Amniotic stem cell (primary cell): ENCODE data around the gene CDH8.
"Not testable (repeated sequence)": the region's sequence is repeated elsewhere in the genome, so short reads cannot be mapped to it uniquely, and the experiment has no call there.

Experiments
- DNase-seq: peaks from one replicate; lab custom pipeline; 2025; lab: John Stamatoyannopoulos, UW

The CDH8 gene

DNA sequence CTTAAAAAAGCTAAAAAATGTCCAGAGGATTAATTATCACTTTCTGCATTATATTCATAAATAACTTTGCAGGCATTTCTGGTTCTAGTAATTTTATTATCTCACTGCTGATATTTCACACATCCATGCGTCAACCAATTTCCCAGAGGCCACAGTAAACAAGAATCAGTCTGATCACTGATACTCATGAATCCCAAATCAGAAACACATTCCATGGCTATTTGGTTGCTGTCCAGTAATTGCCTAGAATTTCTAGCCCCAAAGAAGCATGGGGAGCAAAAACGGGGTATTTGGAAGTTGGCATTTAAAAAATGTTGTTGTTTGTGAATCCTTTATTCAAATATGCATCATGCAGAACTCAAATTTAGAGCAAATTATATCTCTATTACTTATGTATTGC is 244.8 kb downstream of the CDH8 start:
- no peak for DNase-seq

DNA sequence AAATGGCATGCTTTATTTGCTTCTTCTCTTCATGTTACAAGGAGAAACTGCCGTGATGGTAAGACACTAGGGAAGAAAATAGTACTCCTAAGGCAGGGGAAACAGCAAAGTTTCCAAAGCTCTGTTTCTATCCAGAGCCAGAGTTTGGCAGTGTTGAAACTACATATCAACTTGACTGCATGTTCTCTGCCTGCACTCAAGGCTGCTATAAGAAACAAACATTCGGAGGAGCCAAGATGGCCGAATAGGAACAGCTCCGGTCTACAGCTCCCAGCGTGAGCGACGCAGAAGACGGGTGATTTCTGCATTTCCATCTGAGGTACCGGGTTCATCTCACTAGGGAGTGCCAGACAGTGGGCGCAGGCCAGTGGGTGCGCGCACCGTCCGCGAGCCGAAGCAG is 254.4 kb downstream of the CDH8 start:
- not testable (repeated sequence) for DNase-seq

DNA sequence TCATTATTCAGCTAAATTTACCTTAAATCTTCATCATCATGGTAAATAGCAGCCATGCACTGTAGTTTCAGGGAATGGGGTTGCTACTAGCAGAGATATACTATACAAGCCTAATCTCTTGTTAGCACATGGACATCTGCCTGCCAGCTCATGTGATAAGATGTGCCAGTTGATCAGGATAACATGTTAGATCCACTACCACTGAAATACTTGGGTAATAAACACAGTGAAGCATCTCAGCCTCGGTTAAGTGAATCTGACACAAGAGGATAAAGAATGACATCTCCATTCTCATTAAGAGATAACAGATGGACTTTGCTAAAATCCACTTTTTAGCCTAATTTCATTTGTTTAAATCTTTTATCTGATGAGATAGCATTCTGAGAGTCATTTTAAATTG is 256.1 kb downstream of the CDH8 start:
- DNase-seq: no peak

GRCh38 chr16:61770301-61770700 is 265.9 kb downstream of the CDH8 start:
- no peak for DNase-seq

GRCh38 chr16:61763991-61764390 is 272.2 kb downstream of the CDH8 start:
- no peak for DNase-seq

DNA sequence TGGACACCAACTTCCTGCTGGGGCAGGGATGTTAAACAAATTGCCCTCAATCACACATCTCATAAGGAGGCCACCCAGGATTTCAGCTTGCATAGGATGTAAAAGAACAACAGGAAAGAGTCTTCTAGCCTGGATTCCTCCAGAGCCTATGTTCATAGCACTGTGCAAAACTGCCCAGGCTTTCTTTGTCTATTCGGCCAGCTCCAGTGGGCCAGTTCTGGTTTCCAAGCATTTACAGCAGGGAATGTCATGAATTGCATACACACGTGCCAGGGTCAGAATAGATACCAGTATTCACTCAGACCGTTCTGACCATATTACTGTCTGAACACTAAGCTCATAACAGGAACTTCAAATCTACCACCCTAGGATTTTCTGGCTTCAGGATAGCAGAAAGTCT is 273.2 kb downstream of the CDH8 start:
- no peak for DNase-seq

DNA sequence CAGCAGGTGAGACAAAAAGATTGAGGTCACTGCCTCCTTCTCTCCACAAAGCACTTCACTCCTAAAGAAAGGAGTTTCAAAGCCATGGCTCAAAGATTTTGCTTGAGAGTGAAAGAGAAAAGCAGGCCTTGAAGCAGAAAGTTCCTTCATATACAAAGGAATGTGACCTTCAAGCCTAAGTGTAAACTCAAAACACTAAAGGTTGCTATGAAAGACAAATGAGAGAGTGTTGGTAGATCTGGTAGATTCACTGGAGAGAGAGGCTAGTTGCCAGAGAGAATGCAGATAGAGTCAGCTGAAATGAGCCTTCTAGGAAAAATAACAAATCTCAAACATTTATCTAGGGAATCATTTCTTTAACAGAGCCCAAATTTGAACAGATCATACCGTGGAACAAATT is 305.2 kb downstream of the CDH8 start:
- no peak for DNase-seq

GRCh38 chr16:61726701-61727100 is 309.5 kb downstream of the CDH8 start:
- no peak for DNase-seq

- no peak for DNase-seq
Measured at GRCh38 chr16:61726125-61726524, 310.1 kb downstream of the CDH8 start.

DNA sequence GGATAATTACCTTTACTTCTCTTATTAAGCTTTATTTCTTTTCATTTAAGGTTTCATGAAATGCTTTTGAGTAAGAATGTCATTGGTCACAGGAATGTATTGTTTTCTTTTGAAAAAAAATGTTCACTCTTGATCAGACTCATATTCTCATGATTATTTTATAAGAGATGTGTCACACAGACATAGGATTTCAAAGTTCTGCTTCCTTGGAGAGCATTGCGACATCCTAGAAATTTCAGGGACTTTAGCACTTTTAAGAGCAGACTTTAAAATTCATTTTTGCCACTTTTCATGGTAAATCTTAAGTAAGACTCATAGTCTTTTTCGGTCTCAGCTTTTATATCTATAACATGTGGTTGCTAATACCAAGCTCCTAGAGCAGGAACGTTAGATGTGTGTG is 314.7 kb downstream of the CDH8 start:
- DNase-seq: no peak

DNA sequence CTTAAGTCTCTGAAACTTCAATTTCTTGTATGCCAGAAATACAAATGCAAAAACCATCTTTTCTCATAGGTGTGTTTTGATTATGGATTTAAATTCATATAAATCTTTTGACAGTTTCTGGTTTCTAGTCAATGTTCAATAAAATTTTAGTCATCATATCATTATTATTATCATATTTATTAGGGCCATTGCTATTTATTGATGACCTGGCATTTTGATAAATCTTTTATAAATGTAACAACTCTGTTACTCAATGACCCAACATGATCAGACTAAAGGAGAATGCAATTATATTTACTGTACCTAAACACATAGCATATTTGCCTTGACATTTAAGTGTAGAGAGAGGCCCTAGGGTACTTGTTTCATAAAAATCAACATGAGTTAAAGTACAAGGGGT is 320.8 kb downstream of the CDH8 start:
- DNase-seq: no peak

GRCh38 chr16:61713787-61714186 is 322.5 kb downstream of the CDH8 start:
- DNase-seq: no peak

DNA sequence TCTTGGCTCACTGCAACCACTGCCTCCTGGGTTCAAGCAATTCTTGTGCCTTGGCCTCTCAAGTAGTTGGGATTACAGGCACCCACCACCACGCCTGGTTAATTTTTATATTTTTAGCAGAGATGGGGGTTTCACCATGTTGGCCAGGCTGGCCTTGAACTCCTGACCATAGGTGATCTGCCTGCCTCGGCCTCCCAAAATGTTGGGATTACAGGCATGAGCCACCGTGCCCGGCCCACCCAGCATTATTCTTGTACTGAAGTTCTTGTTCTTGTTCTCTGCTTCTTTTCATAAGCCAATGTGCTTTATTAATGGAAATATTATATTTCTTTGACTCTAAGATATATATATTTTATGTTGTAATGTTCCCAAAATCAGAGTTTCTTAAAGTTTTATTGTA is 336.6 kb downstream of the CDH8 start:
- not testable (repeated sequence) for DNase-seq

- no peak for DNase-seq
Measured at GRCh38 chr16:61684541-61684940, 351.7 kb downstream of the CDH8 start.

DNA sequence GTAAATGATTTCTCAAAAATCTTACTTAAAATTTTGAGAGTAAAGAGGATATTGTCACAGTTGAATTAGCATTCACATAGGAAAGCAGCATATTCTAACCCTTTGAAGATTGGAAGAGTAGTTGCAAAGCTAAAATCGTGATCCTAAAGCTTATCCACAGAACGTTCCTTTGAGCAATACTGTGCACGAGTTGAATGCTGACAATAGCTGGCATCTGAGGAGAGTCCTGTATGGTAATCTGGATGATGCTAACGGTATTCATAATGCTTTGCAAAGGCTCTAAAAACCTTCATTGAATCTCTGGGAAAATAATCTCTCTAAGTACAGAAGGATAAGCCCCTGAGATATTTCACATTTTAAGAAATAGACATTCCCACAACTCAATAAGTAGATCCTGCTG is 354.6 kb downstream of the CDH8 start:
- DNase-seq: no peak

DNA sequence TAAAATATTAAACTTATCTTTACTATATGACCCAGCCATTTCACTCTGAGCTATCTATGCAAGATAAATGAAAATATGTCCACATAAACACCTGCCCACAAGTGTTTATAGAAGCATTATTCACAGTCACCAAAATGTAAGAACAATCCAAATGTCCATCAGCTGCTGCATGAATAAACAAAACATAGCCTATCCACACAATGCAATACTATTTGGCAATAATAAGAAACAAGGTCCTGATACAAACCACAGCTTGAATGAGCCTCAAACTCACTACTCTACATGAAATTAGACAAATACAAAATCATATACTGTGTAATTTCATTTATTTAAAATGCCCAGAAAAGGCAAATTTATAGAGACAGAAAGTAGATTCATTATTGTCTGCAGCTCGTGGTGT is 355.1 kb downstream of the CDH8 start:
- no peak for DNase-seq

DNA sequence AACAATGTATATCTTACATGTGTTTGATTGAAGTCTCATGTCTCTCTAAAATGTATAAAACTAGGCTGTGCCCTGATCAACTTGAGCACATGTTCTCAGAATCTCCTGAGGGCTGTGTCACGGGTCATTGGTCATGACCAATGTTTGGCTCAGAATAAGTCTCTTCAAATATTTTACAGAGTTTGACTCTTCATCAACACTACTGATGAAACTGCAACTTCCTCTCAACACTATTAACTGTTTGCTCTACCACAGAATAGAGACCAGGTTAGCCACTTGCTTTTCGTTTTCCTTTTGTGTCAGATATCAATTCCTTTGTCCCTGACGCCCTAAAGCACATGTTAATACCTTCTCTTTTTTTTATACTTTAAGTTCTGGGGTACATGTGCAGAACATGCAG is 358.1 kb downstream of the CDH8 start:
- DNase-seq: no peak

GRCh38 chr16:61677776-61678175 is 358.5 kb downstream of the CDH8 start:
- DNase-seq: no peak

- no peak for DNase-seq
Measured at GRCh38 chr16:61676740-61677139, 359.5 kb downstream of the CDH8 start.

DNA sequence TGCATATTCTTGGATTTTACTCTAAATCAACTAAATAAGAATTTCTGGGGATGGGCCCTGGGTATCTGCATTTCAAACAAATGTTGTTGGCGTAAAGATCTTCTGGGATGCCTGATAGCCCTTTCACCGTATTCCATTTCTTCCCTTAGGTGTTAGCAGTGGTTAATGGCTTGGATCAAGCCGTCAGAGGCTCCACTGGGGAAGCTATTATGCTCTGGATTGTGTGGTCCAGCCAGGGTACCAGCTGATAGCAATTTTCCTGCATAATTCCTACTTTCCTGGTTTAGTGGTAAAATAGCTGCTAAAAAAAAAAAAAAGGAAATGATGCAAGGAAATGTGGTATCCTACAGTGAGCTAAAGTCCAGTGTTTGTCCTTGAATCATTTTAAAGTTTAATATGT is 365.1 kb downstream of the CDH8 start:
- no peak for DNase-seq

- no peak for DNase-seq
Measured at GRCh38 chr16:61665512-61665911, 370.7 kb downstream of the CDH8 start.

DNA sequence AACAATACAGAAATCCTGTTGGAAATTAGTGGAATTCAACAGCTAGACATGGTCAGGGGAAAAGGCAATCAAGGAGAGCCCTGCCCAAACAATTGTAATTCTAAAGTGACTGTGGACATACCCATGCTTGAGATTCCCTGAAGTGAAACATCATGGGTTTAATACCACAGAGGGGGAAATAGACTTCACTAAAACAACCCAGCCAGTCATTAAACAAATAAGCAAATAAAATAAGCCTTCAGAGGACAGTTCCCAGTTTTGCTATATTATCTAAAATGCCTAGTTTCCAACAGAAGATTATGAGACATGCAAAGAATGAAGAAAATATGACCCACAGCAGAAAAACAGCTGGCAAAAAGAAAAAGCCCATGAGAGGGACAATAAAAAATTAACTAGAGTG is 376.3 kb downstream of the CDH8 start:
- no peak for DNase-seq

GRCh38 chr16:61654962-61655361 is 381.3 kb downstream of the CDH8 start:
- DNase-seq: no peak

DNA sequence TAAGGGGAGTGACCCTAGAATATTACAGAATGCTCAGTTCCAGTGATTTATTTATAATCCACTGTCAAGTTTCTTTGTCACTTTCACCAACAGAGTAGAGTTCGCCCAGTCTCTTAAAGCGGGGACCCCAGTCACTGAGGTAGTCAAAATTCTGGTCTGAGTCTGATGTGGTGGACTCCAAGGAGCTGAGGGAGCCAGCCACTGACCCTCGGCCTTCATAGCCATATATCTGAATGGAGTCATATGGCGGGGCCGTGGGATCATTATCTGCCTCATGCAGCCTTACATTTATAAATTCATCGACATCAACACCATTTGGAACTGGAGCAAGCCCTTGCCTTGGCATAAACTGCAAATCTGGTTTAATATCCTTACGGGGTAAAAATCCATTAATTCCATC is 382.7 kb downstream of the CDH8 start:
- DNase-seq: no peak

DNA sequence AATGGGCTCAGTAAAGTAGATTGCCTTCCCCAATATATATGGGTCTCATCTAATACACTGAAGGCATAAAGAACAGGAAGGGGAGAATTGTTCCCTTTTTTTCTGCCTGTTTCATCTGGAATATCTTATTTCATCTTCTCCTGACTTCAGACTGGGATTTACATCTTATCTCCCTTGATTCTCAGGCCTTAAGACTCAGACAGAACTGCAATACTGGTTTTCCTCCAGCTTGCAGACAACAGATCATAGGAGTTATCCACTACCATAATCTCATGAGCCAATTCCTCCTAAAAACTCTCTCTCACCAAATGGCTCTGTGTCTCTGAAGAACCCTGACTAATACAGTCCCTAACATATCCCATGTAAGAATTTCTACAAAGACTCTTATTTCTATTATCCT is 390.7 kb downstream of the CDH8 start:
- no peak for DNase-seq
